Stimulated activated naive CD8-positive, alpha-beta T cell treated with anti-CD3 and anti-CD28 coated beads, Interleukin-15, Interleukin-2, amounts not matched to agents 100 ng/mL and 50 ng/mL, for 24 hours (primary cell): Measurements from ENCODE around the gene SH3YL1.

Experiments used
- H3K27ac Mint-ChIP-seq: one replicate; pipeline ENCODE4 v1.8.0; 2021; ENCODE audit warnings: mild to moderate bottlenecking, mixed read lengths
- H3K27me3 Mint-ChIP-seq: one replicate; pipeline ENCODE4 v1.8.0; 2021; ENCODE audit warnings: mixed read lengths
- H3K36me3 Mint-ChIP-seq: one replicate; pipeline ENCODE4 v1.8.0; 2021; ENCODE audit warnings: low read depth, mixed read lengths
- H3K4me1 Mint-ChIP-seq: one replicate; pipeline ENCODE4 v1.8.0; 2021; ENCODE audit warnings: low read depth, mixed read lengths
- H3K4me3 Mint-ChIP-seq: one replicate; pipeline ENCODE4 v1.8.0; 2021; ENCODE audit warnings: mild to moderate bottlenecking, mixed read lengths
- H3K9me3 Mint-ChIP-seq: one replicate; pipeline ENCODE4 v1.8.0; 2021; ENCODE audit warnings: mixed read lengths

Gene SH3YL1

GRCh38 chr2:273333-273732, 9.5 kb upstream of the SH3YL1 start:
- H3K27ac Mint-ChIP-seq, result no peak overlapping the region
- H3K4me1 Mint-ChIP-seq, result peaks cover 34% of the 10 kb centered on the region
- no peaks in the 10 kb centered on the region for H3K9me3 Mint-ChIP-seq
- H3K27me3 Mint-ChIP-seq, result no peaks in the 10 kb centered on the region
- H3K4me3 Mint-ChIP-seq, result no peak overlapping the region
- peaks cover 82% of the 10 kb centered on the region for H3K36me3 Mint-ChIP-seq

DNA sequence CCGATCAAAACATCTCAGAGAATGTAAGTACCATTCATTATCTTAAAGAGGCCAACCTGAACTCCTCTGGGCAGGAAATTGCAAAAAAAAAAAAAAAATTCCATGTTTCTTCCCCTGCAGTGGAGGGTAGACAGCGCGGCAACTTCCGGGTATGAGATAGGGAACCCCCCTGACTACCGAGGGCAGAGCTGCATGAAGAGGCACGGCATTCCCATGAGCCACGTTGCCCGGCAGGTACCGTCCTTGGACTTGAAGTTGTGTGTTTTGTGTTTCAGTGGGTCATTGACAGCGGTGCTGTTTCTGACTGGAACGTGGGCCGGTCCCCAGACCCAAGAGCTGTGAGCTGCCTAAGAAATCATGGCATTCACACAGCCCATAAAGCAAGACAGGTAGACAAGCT, 8.1 kb upstream of the SH3YL1 start:
- H3K9me3 Mint-ChIP-seq, result no peaks in the 10 kb centered on the region
- H3K27me3 Mint-ChIP-seq, result no peaks in the 10 kb centered on the region
- H3K27ac Mint-ChIP-seq, result no peak overlapping the region
- H3K4me3 Mint-ChIP-seq, result no peak overlapping the region
- H3K36me3 Mint-ChIP-seq, result peaks cover 80% of the 10 kb centered on the region
- H3K4me1 Mint-ChIP-seq, result peaks cover 46% of the 10 kb centered on the region

- Mint-ChIP-seq H3K27ac (no peak overlapping the region), H3K4me3 (no peak overlapping the region), H3K36me3 (peaks cover 73% of the 10 kb centered on the region), H3K9me3 (no peaks in the 10 kb centered on the region), H3K27me3 (no peaks in the 10 kb centered on the region), H3K4me1 (peaks cover 56% of the 10 kb centered on the region)
Measured at GRCh38 chr2:270861-271260, 7.0 kb upstream of the SH3YL1 start.

DNA sequence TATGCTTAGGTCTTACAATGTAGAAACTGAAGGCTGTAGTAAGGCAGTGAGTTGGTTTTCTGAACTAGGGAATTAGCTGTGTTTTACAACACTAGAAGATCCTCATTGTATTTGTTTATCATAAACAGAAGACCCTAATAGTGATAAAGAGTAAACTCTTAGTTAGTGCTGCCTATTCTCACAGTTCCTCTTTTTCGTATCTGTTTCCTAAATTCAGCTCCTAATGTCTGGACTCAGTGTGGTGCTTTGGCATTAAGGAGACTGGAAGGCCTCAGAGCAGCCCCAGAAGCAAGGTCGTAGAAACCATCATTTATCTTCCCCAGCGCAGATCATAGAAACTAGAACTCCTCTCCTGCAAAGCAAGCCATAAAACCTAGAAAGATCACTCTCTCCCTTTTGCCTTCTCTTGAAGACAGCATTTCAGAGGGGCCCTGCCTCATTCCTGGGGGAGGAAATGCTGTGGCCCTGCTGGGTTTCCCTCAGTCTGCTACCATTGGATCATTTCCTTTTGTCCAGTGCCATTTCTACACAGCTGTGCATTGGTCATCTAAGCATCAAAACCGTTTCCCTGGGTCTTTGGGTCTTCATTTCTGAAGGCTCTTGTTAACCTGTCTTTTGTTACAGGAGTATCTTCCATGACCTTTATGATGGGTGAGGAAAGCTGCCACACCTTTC, 5.7 kb upstream of the SH3YL1 start:
- H3K36me3 Mint-ChIP-seq, result peaks cover 60% of the 10 kb centered on the region
- H3K27me3 Mint-ChIP-seq, result no peaks in the 10 kb centered on the region
- H3K9me3 Mint-ChIP-seq, result no peaks in the 10 kb centered on the region
- no peak overlapping the region for H3K4me3 Mint-ChIP-seq
- H3K27ac Mint-ChIP-seq, result no peak overlapping the region
- peaks cover 60% of the 10 kb centered on the region for H3K4me1 Mint-ChIP-seq

GRCh38 chr2:268323-268722, 4.5 kb upstream of the SH3YL1 start:
- Mint-ChIP-seq H3K9me3 (no peaks in the 10 kb centered on the region), H3K36me3 (peaks cover 52% of the 10 kb centered on the region), H3K4me3 (no peak overlapping the region), H3K27me3 (no peaks in the 10 kb centered on the region), H3K4me1 (peaks cover 64% of the 10 kb centered on the region), H3K27ac (no peak overlapping the region)

DNA sequence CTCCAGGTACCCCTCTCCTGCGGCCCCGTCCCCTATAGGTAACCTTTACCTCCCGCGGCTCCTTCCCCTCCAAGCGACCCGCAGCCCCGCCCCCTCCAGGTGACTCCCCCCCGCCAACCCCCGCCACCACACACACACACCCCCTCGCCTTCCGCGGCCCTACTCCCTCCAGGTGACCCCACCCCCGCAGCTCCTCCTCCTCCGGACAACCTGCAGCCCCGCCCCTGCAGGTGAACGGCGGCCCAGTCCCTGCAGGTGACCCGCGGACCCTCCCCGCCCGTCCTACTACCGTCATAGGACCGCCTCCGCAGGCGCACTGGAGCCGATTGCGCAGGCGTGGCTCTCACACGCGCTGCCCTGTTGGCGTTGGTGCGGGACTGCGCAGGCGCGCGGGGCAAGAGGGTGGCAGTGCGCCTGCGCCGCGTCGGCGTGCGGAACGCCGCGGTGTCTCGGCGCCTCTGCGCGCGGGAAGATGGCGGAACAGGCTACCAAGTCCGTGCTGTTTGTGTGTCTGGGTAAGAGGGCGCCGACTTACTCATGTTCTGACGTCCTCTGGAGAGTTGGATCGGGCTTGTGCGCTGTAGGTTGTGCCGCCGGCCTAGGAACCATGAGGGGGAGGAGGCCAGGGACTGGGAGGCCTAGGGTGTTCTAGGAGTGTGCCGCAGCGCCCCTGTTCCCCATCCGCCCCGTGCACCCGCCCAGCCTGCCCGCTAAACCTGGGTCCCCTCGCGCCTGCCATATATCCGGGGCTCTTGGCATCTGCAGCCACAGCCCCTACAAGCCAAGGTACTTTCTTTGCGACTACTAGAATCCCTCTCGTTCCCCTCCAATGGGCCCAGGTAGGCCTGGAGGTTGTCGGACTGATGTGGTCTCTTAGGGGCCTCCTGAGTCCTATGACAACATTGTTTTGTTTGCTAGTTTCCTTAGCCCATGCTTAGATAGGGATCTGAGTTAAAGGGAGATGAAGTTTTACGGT, 949 bp upstream of the SH3YL1 start, which contains the start of gene ACP1:
Gene ACP1 (plus strand): TSS at position 455 of the 976 bp plus-strand sequence. CDS start 18 bp downstream, at position 473.
- Mint-ChIP-seq H3K27me3 (no peaks in the 10 kb centered on the region), H3K27ac (peak within 1 kb of the TSS; percentile 94), H3K4me3 (peak within 1 kb of the TSS; percentile 90), H3K9me3 (no peaks in the 10 kb centered on the region), H3K36me3 (peaks cover 45% of the 10 kb centered on the region), H3K4me1 (peaks cover 52% of the 10 kb centered on the region)

GRCh38 chr2:263022-263738, 652 bp downstream of the SH3YL1 start:
- H3K4me3 Mint-ChIP-seq, result peak overlapping the region; percentile 78
- peak overlapping the region; percentile 61 for H3K27ac Mint-ChIP-seq
- H3K4me1 Mint-ChIP-seq, result peaks cover 39% of the 10 kb centered on the region
- H3K36me3 Mint-ChIP-seq, result peaks cover 53% of the 10 kb centered on the region
- H3K27me3 Mint-ChIP-seq, result no peaks in the 10 kb centered on the region
- peaks cover 13% of the 10 kb centered on the region for H3K9me3 Mint-ChIP-seq

- no peaks in the 10 kb centered on the region for H3K27me3 Mint-ChIP-seq
- H3K27ac Mint-ChIP-seq, result no peak overlapping the region
- peaks cover 30% of the 10 kb centered on the region for H3K4me1 Mint-ChIP-seq
- peaks cover 21% of the 10 kb centered on the region for H3K9me3 Mint-ChIP-seq
- no peak overlapping the region for H3K4me3 Mint-ChIP-seq
- peaks cover 53% of the 10 kb centered on the region for H3K36me3 Mint-ChIP-seq
Measured at GRCh38 chr2:262117-262516, 1.7 kb downstream of the SH3YL1 start.

- H3K4me3 Mint-ChIP-seq, result no peak overlapping the region
- no peak overlapping the region for H3K27ac Mint-ChIP-seq
- peaks cover 16% of the 10 kb centered on the region for H3K4me1 Mint-ChIP-seq
- no peaks in the 10 kb centered on the region for H3K27me3 Mint-ChIP-seq
- H3K36me3 Mint-ChIP-seq, result peaks cover 49% of the 10 kb centered on the region
- peaks cover 21% of the 10 kb centered on the region for H3K9me3 Mint-ChIP-seq
Measured at GRCh38 chr2:260507-261161, 3.2 kb downstream of the SH3YL1 start.

DNA sequence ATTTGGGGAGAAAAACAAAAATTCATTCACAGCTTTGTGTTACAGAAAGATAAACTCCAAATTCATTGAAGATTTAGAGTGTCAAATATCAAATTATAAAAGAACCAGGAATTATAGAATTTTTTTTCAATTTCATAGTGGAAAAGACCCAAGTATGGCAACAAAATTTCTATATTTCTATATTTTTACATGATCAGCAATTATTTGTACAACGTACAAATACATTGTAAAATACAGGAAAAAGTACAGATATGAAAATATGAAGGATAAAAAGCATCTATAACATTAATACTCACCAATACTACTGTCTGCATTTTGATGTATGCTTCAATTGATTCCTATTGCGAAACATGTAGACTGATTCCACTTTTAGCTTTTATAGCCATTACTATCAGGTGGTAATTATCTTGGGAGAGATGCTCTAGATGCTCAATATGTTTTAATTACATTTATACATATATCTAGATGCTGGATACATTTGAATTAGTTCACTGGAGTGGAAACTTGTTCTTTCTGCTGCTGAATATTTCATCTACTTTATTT, 4.0 kb downstream of the SH3YL1 start:
- Mint-ChIP-seq H3K27ac (no peak overlapping the region), H3K4me1 (peaks cover 13% of the 10 kb centered on the region), H3K4me3 (no peak overlapping the region), H3K9me3 (peaks cover 21% of the 10 kb centered on the region), H3K36me3 (peaks cover 49% of the 10 kb centered on the region), H3K27me3 (no peaks in the 10 kb centered on the region)

GRCh38 chr2:258933-259332, 4.9 kb downstream of the SH3YL1 start:
- Mint-ChIP-seq H3K4me1 (peaks cover 13% of the 10 kb centered on the region), H3K27me3 (no peaks in the 10 kb centered on the region), H3K36me3 (peaks cover 49% of the 10 kb centered on the region), H3K4me3 (no peak overlapping the region), H3K9me3 (peaks cover 21% of the 10 kb centered on the region), H3K27ac (no peak overlapping the region)

DNA sequence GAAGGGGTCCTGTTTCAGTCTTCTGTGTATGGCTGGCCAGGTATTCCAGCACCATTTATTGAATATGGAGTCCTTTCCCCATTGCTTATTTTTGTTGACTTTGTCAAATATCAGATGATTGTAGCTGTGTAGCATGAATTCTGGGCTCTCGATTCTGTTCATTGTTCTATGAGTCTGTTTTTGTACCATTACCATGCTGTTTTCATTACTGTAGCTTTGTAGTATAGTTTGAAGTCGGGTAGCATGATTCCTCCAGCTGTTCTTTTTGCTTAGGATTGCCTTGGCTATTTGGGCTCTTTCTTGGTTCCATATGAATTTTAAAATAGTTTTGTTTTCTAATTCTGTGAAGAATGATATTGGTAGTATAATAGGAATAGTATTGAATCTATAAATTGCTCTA, 6.0 kb downstream of the SH3YL1 start:
- Mint-ChIP-seq H3K27me3 (no peaks in the 10 kb centered on the region), H3K27ac (no peak overlapping the region), H3K4me3 (no peak overlapping the region), H3K36me3 (peaks cover 47% of the 10 kb centered on the region), H3K4me1 (peaks cover 7% of the 10 kb centered on the region), H3K9me3 (peaks cover 21% of the 10 kb centered on the region)

- Mint-ChIP-seq H3K9me3 (peaks cover 21% of the 10 kb centered on the region), H3K4me3 (no peak overlapping the region), H3K4me1 (peaks cover 5% of the 10 kb centered on the region), H3K27ac (no peak overlapping the region), H3K27me3 (no peaks in the 10 kb centered on the region), H3K36me3 (peaks cover 43% of the 10 kb centered on the region)
Measured at GRCh38 chr2:257429-257828, 6.4 kb downstream of the SH3YL1 start.

- Mint-ChIP-seq H3K4me3 (no peak overlapping the region), H3K4me1 (no peaks in the 10 kb centered on the region), H3K36me3 (peaks cover 37% of the 10 kb centered on the region), H3K9me3 (peaks cover 21% of the 10 kb centered on the region), H3K27ac (no peak overlapping the region), H3K27me3 (no peaks in the 10 kb centered on the region)
Measured at GRCh38 chr2:256094-256493, 7.7 kb downstream of the SH3YL1 start.
